ENCODE results near the gene KCTD15.
A peak's percentile ranks its signal among the peaks of the same experiment; 100 is the strongest.

Gene KCTD15

DNA sequence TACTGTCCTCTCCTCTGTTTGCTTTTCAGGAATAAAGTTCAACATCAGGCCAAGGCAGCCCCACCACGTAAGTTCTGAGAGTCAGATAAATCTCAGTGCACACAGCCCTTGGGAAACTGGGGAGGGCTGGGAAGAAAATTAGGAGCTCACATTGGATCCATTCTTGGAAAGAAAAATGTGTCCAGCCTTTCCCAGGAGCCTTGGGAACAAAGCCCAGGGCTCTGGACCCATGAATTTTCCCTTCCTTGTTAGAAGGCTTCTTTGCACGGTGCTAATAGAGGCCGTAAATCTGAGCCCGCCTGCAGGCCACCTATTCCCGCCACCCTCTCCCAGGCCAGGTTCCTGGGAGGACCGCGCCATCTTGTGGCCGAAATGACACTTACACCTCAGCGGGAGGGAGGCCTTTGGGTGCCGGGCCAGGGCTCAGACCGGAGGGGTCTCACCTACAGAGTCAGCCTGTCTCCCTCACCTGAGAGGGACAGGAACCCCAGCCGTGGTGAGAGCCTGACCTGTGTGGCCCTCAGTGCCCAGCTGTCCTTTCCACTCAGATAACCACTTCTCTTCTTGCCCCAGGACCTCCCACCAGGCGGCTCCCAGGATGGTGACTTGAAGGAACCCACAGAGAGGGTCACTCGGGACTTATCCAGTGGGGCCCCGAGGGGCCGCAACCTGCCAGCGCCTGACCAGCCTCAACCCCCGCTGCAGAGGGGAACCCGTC is 25.1 kb upstream of the KCTD15 start:
- DNase-seq (ENCODE audit: low read depth in 2 of 2) = peak; percentile 60 to 72

GRCh38 chr19:33772102-33772857 is 24.4 kb upstream of the KCTD15 start:
- no peak for DNase-seq (ENCODE audit: low read depth in 2 of 2)

GRCh38 chr19:33772858-33773180 is 23.9 kb upstream of the KCTD15 start:
- no peak for DNase-seq (ENCODE audit: low read depth in 2 of 2)

- no peak for DNase-seq (ENCODE audit: low read depth in 2 of 2)
These were observed 22.7 kb upstream of the KCTD15 start for GRCh38 chr19:33773704-33774624.

- no peak for DNase-seq (ENCODE audit: low read depth in 2 of 2)
These were observed 21.9 kb upstream of the KCTD15 start for GRCh38 chr19:33774751-33775150.

DNA sequence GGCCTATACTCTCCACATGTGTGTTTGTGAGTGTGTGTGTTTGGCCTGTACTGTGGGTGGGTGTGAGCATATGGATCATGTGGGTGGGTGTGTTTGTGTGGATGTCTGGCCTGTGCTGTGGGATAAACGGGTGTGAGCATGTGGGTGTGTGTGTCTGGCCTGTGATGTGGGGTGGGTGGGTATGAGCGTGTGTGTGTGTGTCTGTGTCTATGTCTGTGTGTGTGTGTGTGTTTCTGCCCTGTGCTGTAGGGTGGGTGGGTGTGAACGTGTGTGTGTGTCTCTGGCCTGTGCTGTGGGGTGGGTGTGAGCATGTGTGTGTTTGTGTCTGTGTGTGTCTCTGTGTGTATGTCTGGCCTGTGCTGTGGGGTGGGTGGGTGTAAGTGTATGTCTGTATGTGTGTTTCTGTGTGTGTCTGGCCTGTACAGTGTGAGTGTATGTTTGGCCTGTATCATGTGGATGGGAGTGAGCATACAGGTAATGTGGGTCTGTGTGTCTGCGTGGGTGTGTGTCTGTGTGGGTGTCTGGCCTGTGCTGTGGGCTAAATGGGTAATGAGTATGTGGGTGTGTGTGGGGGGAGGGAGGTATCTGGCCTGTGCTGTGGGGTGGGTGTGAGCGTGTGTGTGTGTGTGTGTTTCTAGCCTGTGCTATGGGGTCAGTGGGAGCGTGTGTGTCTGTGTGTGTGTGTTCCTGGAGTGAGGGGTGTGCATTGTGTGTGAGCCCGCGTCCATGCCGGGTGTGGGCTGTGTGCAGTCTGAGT is 20.8 kb upstream of the KCTD15 start:
- no peak for DNase-seq (ENCODE audit: low read depth in 2 of 2)

DNA sequence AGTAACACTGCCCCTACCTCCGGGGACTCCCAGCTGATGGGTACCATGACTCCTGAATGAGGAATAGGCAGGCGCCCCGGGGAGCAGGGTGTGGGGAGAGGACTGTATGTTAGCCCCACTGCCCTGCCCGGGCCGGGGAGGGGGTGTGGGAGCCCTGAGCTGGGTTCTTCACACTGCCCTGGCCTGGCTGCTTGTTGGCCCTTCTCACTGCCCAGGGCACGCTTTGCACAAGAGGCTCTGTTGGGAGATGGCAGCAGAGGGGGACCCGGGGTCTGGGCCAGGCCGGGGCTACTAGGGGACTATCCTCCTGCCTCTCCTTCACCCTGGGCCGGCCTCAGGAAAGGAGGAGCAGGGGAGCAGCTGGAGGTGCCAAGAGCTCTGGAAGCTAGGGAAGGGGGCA is 19.3 kb upstream of the KCTD15 start:
- DNase-seq (ENCODE audit: low read depth in 2 of 2) = no peak

GRCh38 chr19:33777753-33778088 is 18.9 kb upstream of the KCTD15 start:
- no peak for DNase-seq (ENCODE audit: low read depth in 2 of 2)

DNA sequence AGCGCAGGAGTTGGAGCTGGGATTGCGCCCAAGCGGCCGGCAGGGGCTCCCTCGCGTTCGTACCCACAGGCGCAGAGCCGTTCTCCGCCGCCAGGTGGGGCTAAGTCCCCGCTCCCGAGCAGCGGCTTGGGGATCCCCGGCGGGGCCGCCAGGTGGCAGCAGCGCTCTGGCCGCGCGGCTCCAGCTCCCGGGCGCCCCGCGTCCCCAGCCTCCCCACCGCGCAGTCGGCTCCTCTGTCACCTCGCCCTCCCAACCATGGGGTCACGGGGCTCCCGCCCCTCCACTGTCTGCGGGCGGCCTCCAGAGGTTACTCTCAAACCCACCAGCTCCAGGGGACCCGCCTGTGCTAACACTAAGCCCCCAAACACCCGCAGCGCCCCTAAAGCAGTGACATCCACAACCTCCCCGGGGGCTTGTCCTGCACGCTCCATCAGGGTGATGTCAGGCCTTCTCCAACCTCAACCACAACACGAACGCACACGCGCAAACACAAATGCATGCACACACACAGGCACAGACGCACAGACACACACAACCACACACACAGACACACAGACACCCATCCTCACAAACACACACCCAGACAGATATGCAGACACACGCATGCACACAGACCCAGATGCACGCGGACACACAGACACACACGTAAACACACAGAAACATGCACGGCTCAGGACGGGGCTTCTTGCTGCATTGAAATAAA is 18.4 kb upstream of the KCTD15 start:
- DNase-seq (ENCODE audit: low read depth in 2 of 2) = peak; percentile 75 to 87

GRCh38 chr19:33779849-33780248 is 16.8 kb upstream of the KCTD15 start:
- no peak for DNase-seq (ENCODE audit: low read depth in 2 of 2)

- no peak for DNase-seq (ENCODE audit: low read depth in 2 of 2)
These were observed 16.4 kb upstream of the KCTD15 start for GRCh38 chr19:33780251-33780650.

- no peak for DNase-seq (ENCODE audit: low read depth in 2 of 2)
These were observed 15.9 kb upstream of the KCTD15 start for GRCh38 chr19:33780746-33781145.

DNA sequence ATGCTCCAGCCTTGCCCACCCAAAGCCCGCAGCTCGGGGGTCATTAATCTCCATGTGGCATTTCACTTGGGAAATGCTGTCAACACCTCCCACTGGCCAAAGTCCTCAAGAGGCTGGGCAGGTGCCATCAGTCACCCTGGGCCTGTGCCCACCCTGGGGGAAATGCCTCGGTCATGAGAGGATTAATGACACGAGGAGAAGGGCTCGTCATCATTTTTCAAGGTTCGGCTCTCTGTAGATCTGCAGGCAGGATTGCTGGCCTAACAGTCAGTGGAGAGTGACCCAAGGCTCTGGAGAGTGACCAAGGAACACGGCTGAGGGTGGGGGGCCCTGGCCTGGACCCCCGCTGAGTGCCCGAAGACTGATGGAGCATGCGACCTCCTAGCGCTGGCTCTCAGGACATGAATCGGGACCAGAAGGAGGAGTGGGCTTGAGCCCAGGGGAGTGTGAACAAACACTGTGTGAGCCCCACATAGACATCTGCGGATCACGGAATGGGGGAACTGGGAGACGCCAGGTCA is 15.2 kb upstream of the KCTD15 start:
- DNase-seq (ENCODE audit: low read depth in 2 of 2) = no peak

DNA sequence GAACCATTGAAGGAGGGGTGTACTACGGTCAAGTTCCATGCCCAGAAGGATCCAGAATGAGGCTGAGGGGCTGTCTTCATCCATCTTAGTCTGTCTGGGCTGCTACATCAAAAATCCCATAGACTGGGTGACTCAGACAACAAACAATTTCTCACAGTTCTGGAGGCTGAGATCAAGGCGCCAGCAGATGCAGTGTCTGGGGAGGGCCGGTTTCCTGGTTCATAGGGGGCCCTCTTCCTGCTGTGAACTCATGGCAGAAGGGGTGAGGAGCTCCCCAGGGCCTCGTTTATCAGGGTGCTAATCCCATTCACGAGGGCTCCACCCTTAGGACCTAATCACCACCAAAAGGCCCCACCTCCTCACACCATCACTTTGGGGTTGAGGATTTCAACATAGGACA is 14.7 kb upstream of the KCTD15 start:
- DNase-seq (ENCODE audit: low read depth in 2 of 2) = no peak

GRCh38 chr19:33784432-33784831 is 12.2 kb upstream of the KCTD15 start:
- no peak for DNase-seq (ENCODE audit: low read depth in 2 of 2)

- no peak for DNase-seq (ENCODE audit: low read depth in 2 of 2)
These were observed 10.9 kb upstream of the KCTD15 start for GRCh38 chr19:33785795-33786194.

GRCh38 chr19:33788676-33789075 is 8.0 kb upstream of the KCTD15 start:
- DNase-seq (ENCODE audit: low read depth in 2 of 2) = no peak

DNA sequence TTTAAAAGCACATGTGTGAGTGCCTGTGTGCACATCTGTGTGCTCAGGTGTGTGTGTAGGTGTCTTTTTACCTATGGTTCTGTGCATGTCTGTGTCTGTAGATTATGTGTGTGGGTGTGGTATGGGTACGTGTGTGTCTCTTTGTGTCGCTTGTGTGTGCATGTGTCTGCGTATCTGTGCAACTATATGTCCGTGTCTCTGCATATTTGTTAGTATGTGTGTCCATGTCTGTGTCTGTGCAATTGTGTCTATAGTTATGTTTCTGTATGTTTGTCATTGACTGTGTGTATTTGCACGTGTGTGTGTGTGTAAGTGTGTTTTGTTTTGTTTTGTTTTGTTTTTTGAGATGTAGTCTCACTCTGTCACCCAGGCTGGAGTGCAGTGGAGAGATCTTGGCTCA is 7.3 kb upstream of the KCTD15 start:
- DNase-seq (ENCODE audit: low read depth in 2 of 2) = no peak

DNA sequence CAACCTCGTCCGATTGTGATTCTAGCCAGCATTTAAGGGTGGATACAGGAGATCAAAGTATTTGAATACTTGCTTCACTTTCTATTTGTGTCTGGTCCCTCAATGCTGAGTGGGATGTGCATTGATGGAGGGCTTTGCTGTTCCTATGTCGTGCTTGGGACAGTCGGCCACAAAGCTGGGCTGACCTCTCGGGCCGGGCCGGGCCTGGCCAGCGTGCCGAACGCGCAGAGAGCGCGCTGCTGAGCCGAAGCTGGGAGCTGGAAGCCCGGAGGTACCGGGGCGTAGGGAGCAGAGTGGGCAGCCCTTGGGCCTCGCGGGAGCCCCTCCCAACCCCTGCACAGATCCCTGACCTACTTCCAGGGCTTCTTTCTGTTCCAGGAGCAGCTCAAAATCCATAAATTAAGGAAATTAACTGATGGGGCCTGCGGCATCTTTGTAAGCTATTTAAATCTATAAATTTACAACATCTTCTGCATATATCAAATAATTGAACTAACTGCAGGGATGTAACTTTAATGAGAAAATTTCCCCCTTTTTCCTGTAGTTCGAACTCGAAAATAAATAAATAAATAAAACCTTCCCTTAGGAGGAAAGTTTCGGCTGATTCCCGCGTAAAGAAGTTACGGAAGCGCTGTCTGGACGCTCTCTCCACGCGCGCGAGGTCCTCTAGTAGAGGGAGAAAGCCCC is 1.8 kb upstream of the KCTD15 start:
- no peak for DNase-seq (ENCODE audit: low read depth in 2 of 2)

- DNase-seq (ENCODE audit: low read depth in 2 of 2) = peak; percentile 48 to 52
These were observed 1.1 kb upstream of the KCTD15 start for GRCh38 chr19:33795370-33796163.

Data from stimulated activated CD4-positive, alpha-beta T cell treated with anti-CD3 and anti-CD28 coated beads, Interleukin-4, amount 100 ng/mL, for 48 hours (primary cell).